ENCODE measurements around the gene RER1. TPM values are rescaled to one million over a fixed set of nuclear protein-coding genes. Genes with fewer than 3 reads are reported as not detected.

RER1 gene
- polyA plus RNA-seq (ENCODE audit: insufficient read length in 3 of 3): 100 to 1,000 TPM; 116 to 126 (median 119) TPM
- long read RNA-seq, donor 1, transcript RER1-209 (7 exons, 3,044 nt): major isoform, 31 of 39 reads
- long read RNA-seq, donor 1, partial matches to known transcripts: 0 of 39 reads
- long read RNA-seq, donor 1, other reads (novel, unspliced or antisense): 5 of 39 reads
- long read RNA-seq, donor 2, transcript RER1-209 (7 exons, 3,044 nt): major isoform, 31 of 34 reads
- long read RNA-seq, donor 2, partial matches to known transcripts: 0 of 34 reads
- long read RNA-seq, donor 2, other reads (novel, unspliced or antisense): 0 of 34 reads
- long read RNA-seq, donor 3, transcript RER1-209 (7 exons, 3,044 nt): major isoform, 62 of 71 reads
- long read RNA-seq, donor 3, partial matches to known transcripts: 0 of 71 reads
- long read RNA-seq, donor 3, other reads (novel, unspliced or antisense): 5 of 71 reads
- long read RNA-seq, donor 4, transcript RER1-209 (7 exons, 3,044 nt): major isoform, 34 of 45 reads
- long read RNA-seq, donor 4, partial matches to known transcripts: 0 of 45 reads
- long read RNA-seq, donor 4, other reads (novel, unspliced or antisense): 5 of 45 reads
- long read RNA-seq, donor 5: 0 reads
- long read RNA-seq, donor 6, transcript RER1-209 (7 exons, 3,044 nt): major isoform, 26 of 39 reads
- long read RNA-seq, donor 6, partial matches to known transcripts: 0 of 39 reads
- long read RNA-seq, donor 6, other reads (novel, unspliced or antisense): 10 of 39 reads
- long read RNA-seq, donor 7, transcript RER1-209 (7 exons, 3,044 nt): major isoform, 39 of 49 reads
- long read RNA-seq, donor 7, transcript RER1-207 (6 exons, 2,469 nt): minor isoform, 5 of 49 reads
- long read RNA-seq, donor 7, partial matches to known transcripts: 0 of 49 reads
- long read RNA-seq, donor 7, other reads (novel, unspliced or antisense): 0 of 49 reads
- long read RNA-seq, donor 8, transcript RER1-209 (7 exons, 3,044 nt): major isoform, 74 of 184 reads
- long read RNA-seq, donor 8, transcript RER1-206 (2 exons, 585 nt): minor isoform, 6 of 184 reads
- long read RNA-seq, donor 8, partial matches to known transcripts: 99 of 184 reads
- long read RNA-seq, donor 8, other reads (novel, unspliced or antisense): 0 of 184 reads
- long read RNA-seq, donor 9, transcript RER1-209 (7 exons, 3,044 nt): major isoform, 42 of 44 reads
- long read RNA-seq, donor 9, partial matches to known transcripts: 0 of 44 reads
- long read RNA-seq, donor 9, other reads (novel, unspliced or antisense): 0 of 44 reads
- long read RNA-seq, donor 10, transcript RER1-209 (7 exons, 3,044 nt): major isoform, 25 of 33 reads
- long read RNA-seq, donor 10, partial matches to known transcripts: 0 of 33 reads
- long read RNA-seq, donor 10, other reads (novel, unspliced or antisense): 5 of 33 reads
- long read RNA-seq, donor 11, transcript RER1-209 (7 exons, 3,044 nt): major isoform, 19 of 23 reads
- long read RNA-seq, donor 11, partial matches to known transcripts: 0 of 23 reads
- long read RNA-seq, donor 11, other reads (novel, unspliced or antisense): 0 of 23 reads
- long read RNA-seq, donor 12, transcript RER1-209 (7 exons, 3,044 nt): major isoform, 20 of 23 reads
- long read RNA-seq, donor 12, partial matches to known transcripts: 0 of 23 reads
- long read RNA-seq, donor 12, other reads (novel, unspliced or antisense): 0 of 23 reads
- long read RNA-seq, donor 13, transcript RER1-209 (7 exons, 3,044 nt): major isoform, 56 of 65 reads
- long read RNA-seq, donor 13, partial matches to known transcripts: 0 of 65 reads
- long read RNA-seq, donor 13, other reads (novel, unspliced or antisense): 0 of 65 reads
- long read RNA-seq, donor 14, transcript RER1-209 (7 exons, 3,044 nt): major isoform, 35 of 38 reads
- long read RNA-seq, donor 14, partial matches to known transcripts: 0 of 38 reads
- long read RNA-seq, donor 14, other reads (novel, unspliced or antisense): 0 of 38 reads
- long read RNA-seq, donor 15, transcript RER1-209 (7 exons, 3,044 nt): major isoform, 10 of 13 reads
- long read RNA-seq, donor 15, partial matches to known transcripts: 0 of 13 reads
- long read RNA-seq, donor 15, other reads (novel, unspliced or antisense): 0 of 13 reads
- long read RNA-seq, donor 16, transcript RER1-206 (2 exons, 585 nt): minor isoform, 6 of 119 reads
- long read RNA-seq, donor 16, transcript RER1-209 (7 exons, 3,044 nt): major isoform, 87 of 119 reads
- long read RNA-seq, donor 16, transcript RER1-207 (6 exons, 2,469 nt): minor isoform, 9 of 119 reads
- long read RNA-seq, donor 16, partial matches to known transcripts: 0 of 119 reads
- long read RNA-seq, donor 16, other reads (novel, unspliced or antisense): 13 of 119 reads

GRCh38 chr1:2391041-2391930, at the start of gene RER1, which contains the start of gene MORN1:
Gene RER1 (plus strand): TSS chr1:2391841. CDS start chr1:2395791, 3,950 bp downstream.
Gene MORN1 (minus strand): TSS chr1:2391554. CDS start chr1:2391533, 21 bp downstream.
- peak; percentile 94 to 99 (median 98) for DNase-seq (ENCODE audit: extremely low read depth in 1 of 11, low read depth in 9 of 11, low spot score in 4 of 11)

- DNase-seq (ENCODE audit: extremely low read depth in 1 of 11, low read depth in 9 of 11, low spot score in 4 of 11): no peak
Observed at GRCh38 chr1:2342384-2343022, 49.1 kb upstream of the RER1 start.

GRCh38 chr1:2343023-2343935, 48.4 kb upstream of the RER1 start:
- no peak for DNase-seq (ENCODE audit: extremely low read depth in 1 of 11, low read depth in 9 of 11, low spot score in 4 of 11)

GRCh38 chr1:2344121-2344681, 47.4 kb upstream of the RER1 start:
- no peak for DNase-seq (ENCODE audit: extremely low read depth in 1 of 11, low read depth in 9 of 11, low spot score in 4 of 11)

GRCh38 chr1:2344744-2345296, 46.8 kb upstream of the RER1 start:
- DNase-seq (ENCODE audit: extremely low read depth in 1 of 11, low read depth in 9 of 11, low spot score in 4 of 11): no peak

GRCh38 chr1:2345297-2346075, 46.2 kb upstream of the RER1 start:
- no peak for DNase-seq (ENCODE audit: extremely low read depth in 1 of 11, low read depth in 9 of 11, low spot score in 4 of 11)

- no peak for DNase-seq (ENCODE audit: extremely low read depth in 1 of 11, low read depth in 9 of 11, low spot score in 4 of 11)
Observed at GRCh38 chr1:2346691-2347408, 44.8 kb upstream of the RER1 start.

- no peak for DNase-seq (ENCODE audit: extremely low read depth in 1 of 11, low read depth in 9 of 11, low spot score in 4 of 11)
Observed at GRCh38 chr1:2347409-2347785, 44.2 kb upstream of the RER1 start.

GRCh38 chr1:2347896-2348295, 43.7 kb upstream of the RER1 start:
- no peak for DNase-seq (ENCODE audit: extremely low read depth in 1 of 11, low read depth in 9 of 11, low spot score in 4 of 11)

GRCh38 chr1:2348346-2349325, 43.0 kb upstream of the RER1 start:
- no peak for DNase-seq (ENCODE audit: extremely low read depth in 1 of 11, low read depth in 9 of 11, low spot score in 4 of 11)

- no peak for DNase-seq (ENCODE audit: extremely low read depth in 1 of 11, low read depth in 9 of 11, low spot score in 4 of 11)
Observed at GRCh38 chr1:2349806-2350205, 41.8 kb upstream of the RER1 start.
